ENCODE data around the gene AP5S1.
"Not testable (repeated sequence)": the region's sequence is repeated elsewhere in the genome, so short reads cannot be mapped to it uniquely, and the experiment has no call there.

Gene AP5S1

DNA sequence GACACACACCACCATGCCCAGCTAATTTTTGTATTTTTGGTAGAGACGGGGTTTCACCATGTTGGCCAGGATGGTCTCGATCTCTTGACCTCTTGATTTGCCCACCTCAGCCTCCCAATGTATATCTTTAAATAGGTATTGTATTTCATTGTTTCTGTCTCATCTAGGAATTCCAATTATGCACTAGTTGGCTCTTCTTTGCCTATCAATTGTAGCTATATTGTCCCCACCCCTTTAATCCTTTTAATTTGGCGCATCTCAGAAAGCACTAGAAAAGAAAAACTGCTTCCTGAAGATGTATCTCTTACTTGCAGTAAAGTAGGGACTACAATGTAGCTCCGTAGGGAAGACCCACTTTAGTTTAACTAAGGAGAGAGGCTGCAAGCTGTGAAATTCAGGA, 15.8 kb downstream of the AP5S1 start:
- Mint-ChIP-seq H3K36me3 (no peaks in the 10 kb centered on the region), H3K27ac (no peak overlapping the region), H3K27me3 (no peaks in the 10 kb centered on the region), H3K4me1 (ENCODE audit: low read depth) (no peaks in the 10 kb centered on the region), H3K9me3 (ENCODE audit: low read depth) (no peaks in the 10 kb centered on the region), H3K4me3 (no peak overlapping the region)

- Mint-ChIP-seq H3K9me3 (ENCODE audit: low read depth) (no peaks in the 10 kb centered on the region), H3K4me3 (no peak overlapping the region), H3K27ac (no peak overlapping the region), H3K27me3 (no peaks in the 10 kb centered on the region), H3K4me1 (ENCODE audit: low read depth) (no peaks in the 10 kb centered on the region), H3K36me3 (no peaks in the 10 kb centered on the region)
Measured at GRCh38 chr20:3839328-3839727, 19.0 kb downstream of the AP5S1 start.

- H3K36me3 Mint-ChIP-seq; H3K9me3 Mint-ChIP-seq (ENCODE audit: low read depth); H3K27ac Mint-ChIP-seq; H3K27me3 Mint-ChIP-seq; H3K4me1 Mint-ChIP-seq (ENCODE audit: low read depth); H3K4me3 Mint-ChIP-seq: not testable (repeated sequence)
Measured at GRCh38 chr20:3840201-3840600, 19.9 kb downstream of the AP5S1 start.

GRCh38 chr20:3842348-3842930, 22.1 kb downstream of the AP5S1 start:
- Mint-ChIP-seq H3K4me1 (ENCODE audit: low read depth) (peaks cover 5% of the 10 kb centered on the region), H3K27ac (no peak overlapping the region), H3K9me3 (ENCODE audit: low read depth) (no peaks in the 10 kb centered on the region), H3K27me3 (no peaks in the 10 kb centered on the region), H3K36me3 (no peaks in the 10 kb centered on the region), H3K4me3 (no peak overlapping the region)

DNA sequence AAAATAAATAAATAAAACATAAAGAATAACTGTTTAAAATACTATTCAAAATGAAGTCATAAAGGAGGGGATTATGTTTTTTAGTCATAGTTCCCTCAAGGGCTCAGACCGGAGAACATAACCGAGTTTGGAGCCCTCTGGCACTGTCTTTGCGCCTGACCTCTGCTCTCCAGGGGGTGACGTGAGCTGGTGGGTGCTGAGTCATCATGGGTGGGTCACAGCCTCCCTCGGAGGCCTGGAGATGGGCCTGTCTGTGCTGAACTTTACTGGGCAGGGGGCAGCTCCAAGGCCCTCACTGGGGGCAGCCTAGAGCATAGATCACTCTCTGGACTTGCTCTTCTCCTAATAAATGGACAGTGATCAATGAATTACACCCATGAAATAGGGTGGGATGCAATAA, 23.1 kb downstream of the AP5S1 start:
- no peaks in the 10 kb centered on the region for H3K9me3 Mint-ChIP-seq (ENCODE audit: low read depth)
- H3K27ac Mint-ChIP-seq: no peak overlapping the region
- no peak overlapping the region for H3K4me3 Mint-ChIP-seq
- H3K4me1 Mint-ChIP-seq (ENCODE audit: low read depth): peaks cover 8% of the 10 kb centered on the region
- H3K27me3 Mint-ChIP-seq: no peaks in the 10 kb centered on the region
- H3K36me3 Mint-ChIP-seq: no peaks in the 10 kb centered on the region

DNA sequence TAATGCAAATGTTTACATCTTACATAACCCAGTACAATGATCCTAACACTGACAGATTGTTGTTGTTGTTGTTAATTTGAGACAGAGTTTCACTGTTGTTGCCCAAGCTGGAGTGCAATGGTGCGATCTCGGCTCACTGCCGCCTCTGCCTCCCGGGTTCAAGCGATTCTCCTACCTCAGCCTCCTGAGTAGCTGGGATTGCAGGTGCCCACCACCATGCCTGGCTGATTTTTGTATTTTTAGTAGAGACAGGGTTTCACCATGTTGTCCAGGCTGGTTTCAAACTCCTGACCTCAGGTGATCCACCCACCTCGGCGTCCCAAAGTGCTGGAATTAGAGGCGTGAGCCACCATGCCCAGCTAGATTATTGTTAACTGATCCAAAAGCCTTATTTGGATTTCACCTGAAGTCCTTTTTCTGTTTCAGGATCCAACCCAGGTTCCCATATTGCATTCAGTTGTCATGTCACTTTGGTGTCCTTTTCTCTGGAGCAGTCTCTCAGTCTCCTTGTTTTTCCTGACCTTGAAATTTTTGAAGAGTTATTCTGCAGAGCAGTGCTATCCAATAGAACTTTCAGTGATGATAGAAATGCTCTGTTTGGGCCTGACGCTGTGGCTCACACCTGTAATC, 23.8 kb downstream of the AP5S1 start:
- H3K9me3 Mint-ChIP-seq (ENCODE audit: low read depth); H3K4me3 Mint-ChIP-seq: not testable (repeated sequence)
- peaks cover 14% of the 10 kb centered on the region for H3K4me1 Mint-ChIP-seq (ENCODE audit: low read depth)

GRCh38 chr20:3846378-3846739, 26.0 kb downstream of the AP5S1 start:
- Mint-ChIP-seq H3K27me3 (no peaks in the 10 kb centered on the region), H3K4me3 (peak overlapping the region; percentile 89), H3K4me1 (ENCODE audit: low read depth) (peaks cover 18% of the 10 kb centered on the region), H3K9me3 (ENCODE audit: low read depth) (no peaks in the 10 kb centered on the region), H3K36me3 (no peaks in the 10 kb centered on the region), H3K27ac (peak overlapping the region; percentile 75)

More for the DNA sequence above, 23.8 kb downstream of the AP5S1 start:
- H3K36me3 Mint-ChIP-seq, H3K27ac Mint-ChIP-seq, H3K27me3 Mint-ChIP-seq: not testable (repeated sequence)

GRCh38 chr20:3846740-3847428, 26.5 kb downstream of the AP5S1 start, which contains the start of gene MAVS:
Gene MAVS (plus strand): TSS chr20:3846834. CDS start chr20:3854625, 7,791 bp downstream.
- no peaks in the 10 kb centered on the region for H3K36me3 Mint-ChIP-seq
- peak within 1 kb of the TSS; percentile 89 for H3K4me3 Mint-ChIP-seq
- H3K27me3 Mint-ChIP-seq: no peaks in the 10 kb centered on the region
- H3K4me1 Mint-ChIP-seq (ENCODE audit: low read depth): peaks cover 18% of the 10 kb centered on the region
- peak within 1 kb of the TSS; percentile 75 for H3K27ac Mint-ChIP-seq
- H3K9me3 Mint-ChIP-seq (ENCODE audit: low read depth): no peaks in the 10 kb centered on the region

GRCh38 chr20:3847429-3847940, 27.1 kb downstream of the AP5S1 start:
- Mint-ChIP-seq H3K27me3 (no peaks in the 10 kb centered on the region), H3K27ac (peak overlapping the region; percentile 75), H3K4me3 (peak overlapping the region; percentile 89), H3K4me1 (ENCODE audit: low read depth) (peaks cover 19% of the 10 kb centered on the region), H3K9me3 (ENCODE audit: low read depth) (no peaks in the 10 kb centered on the region), H3K36me3 (no peaks in the 10 kb centered on the region)

DNA sequence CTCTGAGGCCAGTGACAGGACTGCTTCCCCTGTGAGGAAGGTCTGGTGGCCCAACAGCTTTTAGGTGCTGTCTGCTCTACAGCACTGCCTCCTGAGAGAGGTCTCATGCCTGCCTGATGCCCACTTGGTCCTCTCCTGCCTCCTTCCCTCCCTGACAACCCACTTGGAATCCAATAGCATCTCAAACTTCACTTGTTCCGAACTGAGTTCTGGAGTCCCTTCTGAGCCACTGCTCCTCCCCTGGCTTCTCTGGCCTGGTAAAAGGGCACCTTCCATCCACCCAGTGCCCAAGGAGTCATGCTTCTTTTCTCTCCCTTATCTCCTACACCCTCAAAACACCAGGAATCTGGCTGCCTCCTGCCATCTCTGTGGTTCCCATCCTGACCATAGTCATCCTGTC, 28.2 kb downstream of the AP5S1 start:
- no peaks in the 10 kb centered on the region for H3K9me3 Mint-ChIP-seq (ENCODE audit: low read depth)
- H3K4me1 Mint-ChIP-seq (ENCODE audit: low read depth): peaks cover 19% of the 10 kb centered on the region
- H3K4me3 Mint-ChIP-seq: peak overlapping the region; percentile 89
- H3K27me3 Mint-ChIP-seq: no peaks in the 10 kb centered on the region
- H3K27ac Mint-ChIP-seq: peak overlapping the region; percentile 78
- H3K36me3 Mint-ChIP-seq: no peaks in the 10 kb centered on the region

GRCh38 chr20:3854462-3854871, 34.1 kb downstream of the AP5S1 start:
- Mint-ChIP-seq H3K27ac (no peak overlapping the region), H3K9me3 (ENCODE audit: low read depth) (no peaks in the 10 kb centered on the region), H3K4me1 (ENCODE audit: low read depth) (peaks cover 11% of the 10 kb centered on the region), H3K4me3 (no peak overlapping the region), H3K27me3 (no peaks in the 10 kb centered on the region), H3K36me3 (peaks cover 2% of the 10 kb centered on the region)

DNA sequence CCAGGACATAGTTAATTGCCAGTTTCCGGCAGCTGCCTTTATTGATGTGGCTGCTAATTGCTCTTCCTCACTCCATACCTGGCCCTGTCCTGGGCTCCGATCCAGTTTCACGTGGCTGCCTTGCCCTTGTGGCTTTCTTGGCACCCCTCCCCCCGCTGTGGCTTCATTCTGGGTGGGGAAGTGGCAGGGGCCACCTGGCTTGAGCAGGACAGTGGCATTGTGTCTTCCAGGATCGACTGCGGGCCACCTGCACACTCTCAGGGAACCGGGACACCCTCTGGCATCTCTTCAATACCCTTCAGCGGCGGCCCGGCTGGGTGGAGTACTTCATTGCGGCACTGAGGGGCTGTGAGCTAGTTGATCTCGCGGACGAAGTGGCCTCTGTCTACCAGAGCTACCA, 37.1 kb downstream of the AP5S1 start:
- Mint-ChIP-seq H3K27me3 (no peaks in the 10 kb centered on the region), H3K4me3 (no peak overlapping the region), H3K27ac (no peak overlapping the region), H3K4me1 (ENCODE audit: low read depth) (peaks cover 7% of the 10 kb centered on the region), H3K36me3 (peaks cover 4% of the 10 kb centered on the region), H3K9me3 (ENCODE audit: low read depth) (no peaks in the 10 kb centered on the region)

DNA sequence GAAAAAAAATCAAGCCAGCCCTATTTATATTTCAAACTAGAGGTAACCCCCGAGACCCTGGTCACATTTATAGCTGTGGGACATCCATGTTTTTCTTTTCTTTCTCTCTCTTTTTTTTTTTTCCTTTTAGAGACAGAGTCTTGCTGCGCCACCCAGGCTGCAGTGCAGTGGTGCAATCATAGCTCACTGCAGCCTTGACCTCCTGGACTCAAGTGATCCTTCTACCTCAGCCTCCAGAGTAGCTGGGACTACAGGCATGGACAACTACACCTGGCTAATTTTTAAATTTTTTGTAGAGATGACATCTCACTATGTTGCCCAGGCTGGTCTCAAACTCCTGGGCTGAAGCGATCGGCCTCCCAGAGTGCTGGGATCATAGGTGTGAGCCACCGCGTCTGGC, 38.3 kb downstream of the AP5S1 start:
- H3K27me3 Mint-ChIP-seq: no peaks in the 10 kb centered on the region
- no peak overlapping the region for H3K27ac Mint-ChIP-seq
- H3K4me3 Mint-ChIP-seq: no peak overlapping the region
- peaks cover 8% of the 10 kb centered on the region for H3K36me3 Mint-ChIP-seq
- peaks cover 7% of the 10 kb centered on the region for H3K4me1 Mint-ChIP-seq (ENCODE audit: low read depth)
- H3K9me3 Mint-ChIP-seq (ENCODE audit: low read depth): no peaks in the 10 kb centered on the region

GRCh38 chr20:3861191-3861590, 40.8 kb downstream of the AP5S1 start:
- Mint-ChIP-seq H3K4me1 (ENCODE audit: low read depth) (peaks cover 3% of the 10 kb centered on the region), H3K9me3 (ENCODE audit: low read depth) (no peaks in the 10 kb centered on the region), H3K27me3 (no peaks in the 10 kb centered on the region), H3K27ac (no peak overlapping the region), H3K4me3 (no peak overlapping the region), H3K36me3 (peaks cover 8% of the 10 kb centered on the region)

DNA sequence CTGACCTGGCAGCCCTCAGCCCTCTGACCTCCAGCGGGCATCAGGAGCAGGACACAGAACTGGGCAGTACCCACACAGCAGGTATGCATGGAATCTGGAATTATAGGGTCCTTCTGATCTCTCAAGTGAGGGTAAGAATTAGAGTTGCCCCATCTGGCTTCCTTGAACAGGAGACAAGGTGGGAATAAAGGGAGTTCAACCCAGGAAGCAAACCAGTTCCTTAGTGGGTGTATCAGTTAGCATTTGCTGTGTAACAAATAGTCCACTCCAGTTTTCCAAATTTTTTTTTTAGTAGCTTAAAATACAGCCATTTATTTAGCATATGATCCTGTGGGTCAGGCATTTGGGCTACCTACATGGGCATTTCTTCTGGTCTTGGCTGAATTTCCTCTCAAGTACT, 42.0 kb downstream of the AP5S1 start:
- no peak overlapping the region for H3K27ac Mint-ChIP-seq
- no peak overlapping the region for H3K4me3 Mint-ChIP-seq
- H3K36me3 Mint-ChIP-seq: peaks cover 5% of the 10 kb centered on the region
- H3K27me3 Mint-ChIP-seq: no peaks in the 10 kb centered on the region
- no peaks in the 10 kb centered on the region for H3K9me3 Mint-ChIP-seq (ENCODE audit: low read depth)
- peaks cover 1% of the 10 kb centered on the region for H3K4me1 Mint-ChIP-seq (ENCODE audit: low read depth)

Data from activated naive CD8-positive, alpha-beta T cell (primary cell).